GM12865 (cell line): Measurements from ENCODE around the gene CKMT2.

ENCODE experiments used
- DNase-seq: peaks from one replicate; pipeline ENCODE4 v3.0.0; 2010; ENCODE audit warnings: low read depth
- H3K4me3 ChIP-seq: 2 replicates; pipeline ENCODE4 v1.5.1; 2011; ENCODE audit warnings: mild to moderate bottlenecking, low read depth, low read length, control low read depth
- CTCF ChIP-seq: IDR thresholded peaks from 2 replicates; pipeline ENCODE4 v1.5.1; 2011; ENCODE audit warnings: low read length, control low read depth, low read depth, inconsistent platforms; ENCODE audit not compliant: insufficient read depth; ENCODE audit errors: missing control alignments

CKMT2 gene

GRCh38 chr5:81235287-81236072 lies 2.4 kb downstream of the CKMT2 start:
- no peak for DNase-seq
- TF ChIP-seq CTCF: no peak
- no peak overlapping the region for H3K4me3 ChIP-seq

- no peak for TF ChIP-seq CTCF
- no peak overlapping the region for H3K4me3 ChIP-seq
- DNase-seq: no peak
Measured at GRCh38 chr5:81238460-81238859, 5.3 kb downstream of the CKMT2 start.

- TF ChIP-seq CTCF: no peak
- DNase-seq: no peak
Measured at GRCh38 chr5:81239613-81240012, 6.5 kb downstream of the CKMT2 start.

GRCh38 chr5:81241001-81241400 lies 7.9 kb downstream of the CKMT2 start:
- no peak for DNase-seq
- no peak for TF ChIP-seq CTCF

More at GRCh38 chr5:81239613-81240012, 6.5 kb downstream of the CKMT2 start:
- H3K4me3 ChIP-seq: no peak overlapping the region

GRCh38 chr5:81241961-81242648 lies 9.0 kb downstream of the CKMT2 start:
- TF ChIP-seq CTCF: no peak
- peak; percentile 23 for DNase-seq
- no peak overlapping the region for H3K4me3 ChIP-seq

More at GRCh38 chr5:81241001-81241400, 7.9 kb downstream of the CKMT2 start:
- H3K4me3 ChIP-seq: no peak overlapping the region

- no peak for TF ChIP-seq CTCF
- no peak for DNase-seq
- H3K4me3 ChIP-seq: no peak overlapping the region
Measured at GRCh38 chr5:81242906-81243436, 9.8 kb downstream of the CKMT2 start.
